Gastrocnemius medialis (tissue), 4 donors: ENCODE data around the gene SMC3. TPM values are rescaled to one million over a fixed set of nuclear protein-coding genes. Genes with fewer than 3 reads are reported as not detected.
"Not testable (repeated sequence)": the region's sequence is repeated elsewhere in the genome, so short reads cannot be mapped to it uniquely, and the experiment has no call there.

Source experiments
- ATAC-seq, 2 donors: fragments of 150-250 bp; one replicate each; pipeline ENCODE4 v1.9.1; 2016
- DNase-seq, 2 donors: peaks; one replicate each; pipeline ENCODE4 v3.0.0-alpha.2; 2019
- H3K27ac ChIP-seq, 4 donors: fragments of 200-600 bp; sonication (generic); 1 replicate in 1 of 4; 2 replicates in 3 of 4; pipeline ENCODE4 v1.5.1; 2016 to 2018; ENCODE audit warnings: mild to moderate bottlenecking in 2 of 4, moderate library complexity in 1 of 4
- H3K27me3 ChIP-seq, 3 donors: fragments of 200-600 bp; sonication (generic) in 2 of 3; 1 replicate in 1 of 3; 2 replicates in 2 of 3; pipeline versions ENCODE4 v1.5.1 to v1.6.0; 2016 to 2019; ENCODE audit warnings: mild to moderate bottlenecking in 1 of 3, moderate library complexity in 1 of 3
- H3K36me3 ChIP-seq, 2 donors: fragments of 200-600 bp; sonication (generic) in 1 of 2; one replicate each; pipeline ENCODE4 v1.5.1; 2017 to 2018
- H3K4me1 ChIP-seq, 2 donors: fragments of 200-600 bp; sonication (generic) in 1 of 2; one replicate each; pipeline ENCODE4 v1.5.1; 2016 to 2017; ENCODE audit warnings: mild to moderate bottlenecking in 2 of 2
- H3K4me3 ChIP-seq, 4 donors: fragments of 200-600 bp; sonication (generic) in 3 of 4; 1 replicate in 1 of 4; 2 replicates in 3 of 4; pipeline ENCODE4 v1.5.1; 2016 to 2019; ENCODE audit warnings: mild to moderate bottlenecking in 2 of 4
- H3K9me3 ChIP-seq, 3 donors: fragments of 200-600 bp; sonication (generic) in 2 of 3; 1 replicate in 1 of 3; 2 replicates in 2 of 3; pipeline ENCODE4 v1.5.1; 2016 to 2019
- CTCF ChIP-seq, 5 experiments: fragments of 450-650 bp in 3 of 5; fragments of 200-600 bp in 2 of 5; sonication (generic) in 2 of 5; IDR thresholded peaks in 4 of 5; conservative IDR thresholded peaks in 1 of 5; 1 replicate in 4 of 5; 2 replicates in 1 of 5; pipeline ENCODE4 v1.5.1; 2016 to 2019; ENCODE audit warnings: antibody characterized with exemption in 5 of 5, mild to moderate bottlenecking in 3 of 5, moderate library complexity in 3 of 5
- POLR2A ChIP-seq, 2 donors: fragments of 450-650 bp; IDR thresholded peaks; one replicate each; pipeline ENCODE4 v1.6.1; 2017; ENCODE audit warnings: antibody characterized with exemption in 2 of 2, mild to moderate bottlenecking in 2 of 2, moderate library complexity in 2 of 2
- in situ Hi-C, 4 donors: fragments of 200-750 bp; cut with MboI; loops; one replicate each; pipeline versions ENCODE4 v1.15.0 to v1.8.0; 2017; ENCODE audit warnings: low sequenced_read_pairs in 4 of 4
- intact Hi-C: fragments of 100-400 bp; cut with DNase I; formaldehyde crosslinking; loops from one replicate; pipeline ENCODE4 v1.15.1; 2023; ENCODE audit warnings: low total_unique reads
- total RNA-seq, 4 donors: library from RNA; depleted of rRNA; stranded (reverse); fragments of >200 nt; gene quantifications; one replicate each; pipeline versions ENCODE4 v1.1.0 to v1.2.3, GENCODE V29; 2016

The SMC3 gene
- total RNA-seq, 4 donors from 2014 or later, result 19.5 to 25.9 (median 21.9) TPM

- TF ChIP-seq CTCF (IDR thresholded peaks at IDR 0.05 in 4 of 5, conservative IDR thresholded peaks at IDR 0.05 in 1 of 5) (no peak), POLR2A (IDR thresholded peaks at IDR 0.05) (no peak)
- Histone ChIP-seq H3K4me3 (no peak overlapping the region), H3K27me3 (no peaks in the 10 kb centered on the region), H3K9me3 (no peaks in the 10 kb centered on the region), H3K27ac (peak overlapping the region; percentile 64 to 77 (median 72)), H3K4me1 (peaks cover 10 to 14% of the 10 kb centered on the region in 2 donors), H3K36me3 (peaks cover 0 to 16% of the 10 kb centered on the region in 2 donors)
- ATAC-seq (peak; percentile 90 to 91), DNase-seq (peak; percentile 33 to 72)
- intact Hi-C loops (loop anchor here (1.0 to 10.0 kb wide), 4 partner anchors 71 to 265 kb away; partner anchors contain the start of gene PDCD4), in situ Hi-C loops (loop anchor here (5.0 to 25.0 kb wide), 6 partner anchors 63 to 285 kb away; no protein-coding TSS in a partner anchor)
Observed at GRCh38 chr10:110609605-110610004, 42.1 kb downstream of the SMC3 start.

- Histone ChIP-seq H3K4me3 (no peak overlapping the region), H3K4me1 (peaks cover 10 to 14% of the 10 kb centered on the region in 2 donors), H3K9me3 (no peaks in the 10 kb centered on the region), H3K27ac (peak overlapping the region; percentile 64 to 77 (median 72)), H3K36me3 (peaks cover 0 to 9% of the 10 kb centered on the region in 2 donors), H3K27me3 (no peaks in the 10 kb centered on the region)
- DNase-seq (peak; percentile 27 to 45), ATAC-seq (peak; percentile 78 to 79)
- intact Hi-C loops, result loop anchor here (1.0 to 2.0 kb wide), 3 partner anchors 70 to 170 kb away; no protein-coding TSS in a partner anchor
- in situ Hi-C loops, result loop anchor here in 3 of 4 donors (5.0 to 25.0 kb wide), 4 partner anchors 62 to 277 kb away; no protein-coding TSS in a partner anchor
- TF ChIP-seq CTCF (IDR thresholded peaks at IDR 0.05 in 4 of 5, conservative IDR thresholded peaks at IDR 0.05 in 1 of 5), result peak; percentile 67 to 88 (median 81)
- TF ChIP-seq POLR2A (IDR thresholded peaks at IDR 0.05), result no peak
Observed at GRCh38 chr10:110610308-110610774, 42.8 kb downstream of the SMC3 start.

GRCh38 chr10:110610781-110611180, 43.3 kb downstream of the SMC3 start:
- H3K36me3 ChIP-seq, DNase-seq, H3K4me3 ChIP-seq, H3K27me3 ChIP-seq, ATAC-seq, H3K9me3 ChIP-seq, H3K27ac ChIP-seq: not testable (repeated sequence)
- peaks cover 10 to 14% of the 10 kb centered on the region in 2 donors for H3K4me1 ChIP-seq
- in situ Hi-C loops (loop anchor here in 3 of 4 donors (5.0 to 25.0 kb wide), 4 partner anchors 62 to 277 kb away; no protein-coding TSS in a partner anchor), intact Hi-C loops (loop anchor here (1.0 to 2.0 kb wide), 3 partner anchors 70 to 170 kb away; no protein-coding TSS in a partner anchor)

- ATAC-seq (no peak), DNase-seq (no peak)
- TF ChIP-seq CTCF (IDR thresholded peaks at IDR 0.05 in 4 of 5, conservative IDR thresholded peaks at IDR 0.05 in 1 of 5) (no peak), POLR2A (IDR thresholded peaks at IDR 0.05) (no peak)
- no peak overlapping the region for H3K4me3 ChIP-seq
- H3K27ac ChIP-seq, result no peak overlapping the region
- peaks cover 10 to 14% of the 10 kb centered on the region in 2 donors for H3K4me1 ChIP-seq
- no peaks in the 10 kb centered on the region for H3K27me3 ChIP-seq
- in situ Hi-C loops (loop anchor here in 3 of 4 donors (5.0 to 25.0 kb wide), 4 partner anchors 60 to 275 kb away; no protein-coding TSS in a partner anchor), intact Hi-C loops (no loop called here)
- H3K9me3 ChIP-seq, result no peaks in the 10 kb centered on the region
- H3K36me3 ChIP-seq, result no peaks in the 10 kb centered on the region
Observed at GRCh38 chr10:110612087-110612486, 44.6 kb downstream of the SMC3 start.

- TF ChIP-seq CTCF (IDR thresholded peaks at IDR 0.05 in 4 of 5, conservative IDR thresholded peaks at IDR 0.05 in 1 of 5), result no peak
- TF ChIP-seq POLR2A (IDR thresholded peaks at IDR 0.05), result no peak
- in situ Hi-C loops, result loop anchor here in 3 of 4 donors (5.0 to 25.0 kb wide), 4 partner anchors 60 to 275 kb away; no protein-coding TSS in a partner anchor
- Histone ChIP-seq H3K27me3 (no peaks in the 10 kb centered on the region), H3K27ac (no peak overlapping the region), H3K9me3 (no peaks in the 10 kb centered on the region), H3K4me1 (peaks cover 10 to 14% of the 10 kb centered on the region in 2 donors), H3K36me3 (no peaks in the 10 kb centered on the region), H3K4me3 (no peak overlapping the region)
- intact Hi-C loops, result no loop called here
- DNase-seq, result no peak
- no peak for ATAC-seq
Observed at GRCh38 chr10:110612629-110613028, 45.1 kb downstream of the SMC3 start.
